ENCODE measurements around the gene CDK3. TPM values are rescaled to one million over a fixed set of nuclear protein-coding genes. Genes with fewer than 3 reads are reported as not detected.

The CDK3 gene
- total and polyA plus RNA-seq, 2 donors (not counting 3 experiments of a cell fraction or from before 2014, with no cell fraction given): 8.5 to 8.7 TPM

DNA sequence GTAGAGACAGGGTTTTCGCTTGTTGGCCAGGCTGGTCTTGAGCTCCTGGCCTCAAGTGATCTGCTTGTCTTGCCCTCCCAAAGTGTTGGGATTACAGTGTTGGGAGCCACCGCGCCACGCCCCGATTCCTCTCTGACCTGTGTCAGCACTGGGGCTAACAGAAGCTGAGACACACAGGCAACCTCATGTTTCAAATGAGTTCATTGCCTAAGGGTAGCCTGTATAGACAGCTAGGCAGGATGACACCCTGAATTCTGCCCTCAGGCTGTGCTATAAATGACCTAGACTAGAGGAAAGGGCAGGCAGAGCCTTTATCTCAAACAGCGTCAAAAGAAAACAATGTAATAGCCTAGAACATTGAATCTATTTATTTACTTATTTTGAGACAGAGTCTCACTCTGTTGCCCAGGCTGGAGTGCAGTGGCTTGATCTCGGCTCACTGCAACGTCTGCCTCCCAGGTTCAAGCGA, 2.3 kb upstream of the CDK3 start:
- ChIA-PET CTCF (interaction anchor here (2.8 to 5.0 kb wide), 2 partner anchors 12 to 15 kb away, joined by 21 to 35 read pairs; no protein-coding TSS in a partner anchor), POLR2A (no interaction called here)
- dilution Hi-C loops (cut with MboI; ENCODE audit: extremely low pct_ligation_motif_present, low sequenced_read_pairs) (no loop called here), intact Hi-C loops (cut with micrococcal nuclease) (no loop called here)
- Histone ChIP-seq H3K36me3 (ENCODE audit: control insufficient read depth in 2 of 2, extremely low read depth in 1 of 2, insufficient read depth in 2 of 2, low read length in 2 of 2) (peaks cover 0 to 4% of the 10 kb centered on the region in 2 experiments), H2AFZ (ENCODE audit: low read depth, low read length) (no peak overlapping the region), H3K79me2 (ENCODE audit: control insufficient read depth, insufficient read depth, low read length) (no peaks in the 10 kb centered on the region), H3K4me3 (replicated peaks in 1 of 3; ENCODE audit: insufficient read depth in 1 of 3, low read depth in 1 of 3, low read length in 3 of 3) (no peak overlapping the region), H3K4me1 (ENCODE audit: control insufficient read depth, extremely low read depth, insufficient read depth, low read length) (peaks cover 3% of the 10 kb centered on the region), H3K27ac (ENCODE audit: insufficient read depth, low read depth, low read length) (no peak overlapping the region), H3K27me3 (ENCODE audit: control insufficient read depth in 2 of 2, insufficient read depth in 2 of 2, low read length in 2 of 2) (no peaks in the 10 kb centered on the region), H3K9me1 (replicated peaks; ENCODE audit: control insufficient read depth, extremely low read depth, insufficient read depth, low read length) (no peaks in the 10 kb centered on the region), H3K4me2 (ENCODE audit: insufficient read depth, low read length) (no peak overlapping the region), H3K9me3 (replicated peaks; ENCODE audit: control insufficient read depth, insufficient read depth, low read length) (no peaks in the 10 kb centered on the region), H4K20me1 (replicated peaks; ENCODE audit: control insufficient read depth, extremely low read depth, insufficient read depth, low read length) (no peaks in the 10 kb centered on the region), H3K9ac (replicated peaks; ENCODE audit: extremely low read depth, insufficient read depth, low read length) (no peak overlapping the region)
- no TSS peak for BruUV-seq (replicated peaks)
- DNase-seq (ENCODE audit: low read depth, low spot score) (no peak), FAIRE-seq (no peak)
- no peak for TF ChIP-seq FOS (IDR thresholded peaks at IDR 0.05; ENCODE audit: borderline replicate concordance, insufficient read depth, low read length)
- TF ChIP-seq JUN (IDR thresholded peaks at IDR 0.05; ENCODE audit: borderline replicate concordance, insufficient read depth, insufficient read length, low read depth): no peak
- no peak for TF ChIP-seq EZH2 (IDR thresholded peaks at IDR 0.05; ENCODE audit: borderline replicate concordance, low read depth, low read length, severe bottlenecking)
- TF ChIP-seq, protein P1, sequence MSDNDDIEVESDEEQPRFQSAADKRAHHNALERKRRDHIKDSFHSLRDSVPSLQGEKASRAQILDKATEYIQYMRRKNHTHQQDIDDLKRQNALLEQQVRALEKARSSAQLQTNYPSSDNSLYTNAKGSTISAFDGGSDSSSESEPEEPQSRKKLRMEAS (IDR thresholded peaks at IDR 0.05; ENCODE audit: insufficient read depth, insufficient read length): no peak
- no peak for TF ChIP-seq POLR2A (IDR thresholded peaks at IDR 0.05; ENCODE audit: low read depth, low read length)
- TF ChIP-seq POLR2AphosphoS5 (IDR thresholded peaks at IDR 0.05; ENCODE audit: insufficient read depth, low read depth, low read length): no peak
- TF ChIP-seq MYC (IDR thresholded peaks at IDR 0.05; ENCODE audit: low read depth, low read length): no peak
- TF ChIP-seq GATA2 (IDR thresholded peaks at IDR 0.05; ENCODE audit: insufficient read depth, insufficient read length, low read depth, low read length): no peak
- TF ChIP-seq, protein P2, sequence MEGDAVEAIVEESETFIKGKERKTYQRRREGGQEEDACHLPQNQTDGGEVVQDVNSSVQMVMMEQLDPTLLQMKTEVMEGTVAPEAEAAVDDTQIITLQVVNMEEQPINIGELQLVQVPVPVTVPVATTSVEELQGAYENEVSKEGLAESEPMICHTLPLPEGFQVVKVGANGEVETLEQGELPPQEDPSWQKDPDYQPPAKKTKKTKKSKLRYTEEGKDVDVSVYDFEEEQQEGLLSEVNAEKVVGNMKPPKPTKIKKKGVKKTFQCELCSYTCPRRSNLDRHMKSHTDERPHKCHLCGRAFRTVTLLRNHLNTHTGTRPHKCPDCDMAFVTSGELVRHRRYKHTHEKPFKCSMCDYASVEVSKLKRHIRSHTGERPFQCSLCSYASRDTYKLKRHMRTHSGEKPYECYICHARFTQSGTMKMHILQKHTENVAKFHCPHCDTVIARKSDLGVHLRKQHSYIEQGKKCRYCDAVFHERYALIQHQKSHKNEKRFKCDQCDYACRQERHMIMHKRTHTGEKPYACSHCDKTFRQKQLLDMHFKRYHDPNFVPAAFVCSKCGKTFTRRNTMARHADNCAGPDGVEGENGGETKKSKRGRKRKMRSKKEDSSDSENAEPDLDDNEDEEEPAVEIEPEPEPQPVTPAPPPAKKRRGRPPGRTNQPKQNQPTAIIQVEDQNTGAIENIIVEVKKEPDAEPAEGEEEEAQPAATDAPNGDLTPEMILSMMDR (IDR thresholded peaks at IDR 0.05; ENCODE audit: extremely low read depth in 1 of 2, insufficient read depth in 1 of 2, low read depth in 1 of 2, low read length in 2 of 2): no peak
